Measurements from ENCODE around the gene PP2D1. TPM values are rescaled to one million over a fixed set of nuclear protein-coding genes. Genes with fewer than 3 reads are reported as not detected.

PP2D1 gene
- total and polyA plus RNA-seq, 2 of the 8 experiments (the other 6 are each of a cell fraction or from before 2014, with no cell fraction given): not detected

GRCh38 chr3:20039765-20040547, 27.9 kb upstream of the PP2D1 start, which contains the start of gene KAT2B (continued):
- 0 out of 4 replicates have a peak, but pooled peaks have one; percentile 14 to 37 for TF ChIP-seq SIN3A (conservative IDR thresholded peaks at IDR 0.05 in 1 of 2, IDR thresholded peaks at IDR 0.05 in 1 of 2; ENCODE audit: low read depth in 1 of 2, low read length in 2 of 2)
- TF ChIP-seq TBP (IDR thresholded peaks at IDR 0.05; ENCODE audit: low read depth, low read length): peak; percentile 37; the same call in 1 of the 2 replicates
- no peak for TF ChIP-seq TEAD4 (IDR thresholded peaks at IDR 0.05; ENCODE audit: low read depth, low read length)
- TF ChIP-seq POLR2A (IDR thresholded peaks at IDR 0.05; ENCODE audit: control extremely low read depth in 1 of 2, low read depth in 2 of 2, low read length in 2 of 2): no peak
- no peak for TF ChIP-seq ZNF274 (IDR thresholded peaks at IDR 0.05; ENCODE audit: borderline replicate concordance, extremely low read depth, low read length)
- peak; percentile 50 for TF ChIP-seq KDM4A (IDR thresholded peaks at IDR 0.05; ENCODE audit: low read depth, low read length, severe bottlenecking)
- no peak for TF ChIP-seq BCL11A (IDR thresholded peaks at IDR 0.05; ENCODE audit: low read depth in 2 of 2, low read length in 2 of 2)
- no peak for TF ChIP-seq POLR2AphosphoS5 (IDR thresholded peaks at IDR 0.05; ENCODE audit: low read depth, low read length)
- TF ChIP-seq TCF12 (IDR thresholded peaks at IDR 0.05; ENCODE audit: low read depth, low read length): no peak
- TF ChIP-seq EZH2 (IDR thresholded peaks at IDR 0.05; ENCODE audit: low read depth, low read length, severe bottlenecking): no peak
- TF ChIP-seq GABPA (IDR thresholded peaks at IDR 0.05; ENCODE audit: borderline replicate concordance, insufficient read depth, low read length): no peak
- 0 out of 2 replicates have a peak, but pooled peaks have one; percentile 8 for TF ChIP-seq TAF1 (IDR thresholded peaks at IDR 0.05; ENCODE audit: low read depth, low read length)
- no peak for TF ChIP-seq USF2 (IDR thresholded peaks at IDR 0.05; ENCODE audit: low read length)
- TF ChIP-seq KDM1A (IDR thresholded peaks at IDR 0.05; ENCODE audit: borderline replicate concordance, low read length): no peak
- no peak for TF ChIP-seq POU5F1 (IDR thresholded peaks at IDR 0.05; ENCODE audit: low read depth, low read length)
- no peak for TF ChIP-seq CREB1 (IDR thresholded peaks at IDR 0.05)
- TF ChIP-seq CTCF (IDR thresholded peaks at IDR 0.05; ENCODE audit: control extremely low read depth in 1 of 3, insufficient read depth in 1 of 3, low read depth in 1 of 3, low read length in 3 of 3): peak; percentile 11 to 45 (median 14); a peak in 3 of 4 replicates
- TF ChIP-seq SP2 (IDR thresholded peaks at IDR 0.05; ENCODE audit: low read length): no peak
- TF ChIP-seq KDM5A (IDR thresholded peaks at IDR 0.05; ENCODE audit: low read length): no peak
- TF ChIP-seq CHD1 (IDR thresholded peaks at IDR 0.05; ENCODE audit: low read depth, low read length): no peak

All from H1 (cell line).